Pancreas (tissue), 10 donors: ENCODE results near the gene PRR19. TPM values are rescaled to one million over a fixed set of nuclear protein-coding genes. Genes with fewer than 3 reads are reported as not detected.

Experiments
- ATAC-seq, 4 donors: fragments of 200-7000 bp; cut with Tn5 transposase; one replicate each; pipeline versions ENCODE4 v1.8.0 to v1.9.1; 2020; ENCODE audit warnings: mild to moderate bottlenecking in 4 of 4, moderate library complexity in 4 of 4
- DNase-seq, 6 donors: peaks; one replicate each; pipeline ENCODE4 v3.0.0-alpha.2; 2020
- FAIRE-seq: peaks from 2 replicates; lab custom pipeline; 2012; peaks lifted over from hg19 to GRCh38; lab: Jason Lieb, UNC
- H3K27ac ChIP-seq, 4 donors: fragments of 200-600 bp; sonication (generic); 1 replicate in 3 of 4; 2 replicates in 1 of 4; pipeline versions ENCODE4 v1.5.0 to v1.8.0; 2020
- H3K27me3 ChIP-seq, 4 donors: fragments of 200-600 bp; one replicate each; pipeline ENCODE4 v1.8.0; 2021
- H3K36me3 ChIP-seq, 3 donors: fragments of 200-600 bp; sonication (generic) in 1 of 3; one replicate each; pipeline versions ENCODE4 v1.5.0 to v1.8.0; 2020 to 2021
- H3K4me1 ChIP-seq, 3 donors: fragments of 200-600 bp; one replicate each; pipeline ENCODE4 v1.8.0; 2021
- H3K4me3 ChIP-seq, 4 donors: fragments of 200-600 bp; sonication (generic) in 2 of 4; one replicate each; pipeline versions ENCODE4 v1.5.0 to v1.8.0; 2020 to 2021
- H3K9me3 ChIP-seq, 4 donors: fragments of 200-600 bp; one replicate each; pipeline ENCODE4 v1.8.0; 2021
- CTCF ChIP-seq, 4 donors: fragments of 200-600 bp; sonication (generic) in 3 of 4; IDR thresholded peaks; one replicate each; pipeline versions ENCODE4 v1.5.0 to v1.8.0; 2021; ENCODE audit warnings: antibody characterized with exemption in 4 of 4
- WGBS, 2 donors: extraction: QIAGEN DNeasy Blood & Tissue Kit; methylation state at CpG; one replicate each; pipeline ENCODE4 v1.1.7; 2013; 5-methylcytosine and 5-hydroxymethylcytosine counted together
- intact Hi-C, 3 donors: fragments of 100-400 bp; cut with DNase I; formaldehyde crosslinking; loops; one replicate each; pipeline versions ENCODE4 v1.11.1 to v1.14.2; 2022
- polyA plus RNA-seq, 2 donors: library from polyadenylated mRNA; stranded (reverse); fragments of 200-250 nt; gene quantifications; one replicate each; pipeline ENCODE4 v1.2.3, GENCODE V29; 2013
- total RNA-seq, 6 donors: library from RNA; stranded (reverse); fragmentation: NEBNext Ultra II Directional in 4 of 6; extraction: Animal tissue kit (Norgen Biotek cat#: 25700) in 4 of 6; gene quantifications; one replicate each; pipeline versions ENCODE4 v1.2.1 to v1.2.4, GENCODE V29; 2021 to 2023
- donor health status: healthy with polysubstance abuse.
- donor health status: DM: no; HTN: no; CAD: no; lungs with moderate emphysema.
- donor health status: DM: no; HTN: no; CAD: no.
- donor health status: control.
- donor health status: control.
- donor health status: Bipolar disorder and iron deficiency.
- donor health status: DM: yes; HTN: yes; CAD: no.
- donor health status: DM: no; HTN: no; CAD: no.
- donor health status: DM: no; HTN: no; CAD: no.
- donor health status: DM: yes; HTN: yes; CAD: no.

Gene PRR19
- total and polyA plus RNA-seq, 8 donors: 0.12 to 0.99 (median 0.37) TPM

- Histone ChIP-seq H3K27me3 (no peaks in the 10 kb centered on the region), H3K9me3 (no peaks in the 10 kb centered on the region), H3K4me1 (peaks cover 0 to 6% (median 5%) of the 10 kb centered on the region in 3 donors), H3K4me3 (no peak overlapping the region), H3K36me3 (no peaks in the 10 kb centered on the region), H3K27ac (no peak overlapping the region)
- 66 to 68% methylated on average over 11 of the region's 11 CpGs for WGBS, 2 donors
- FAIRE-seq: no peak
- no peak for ATAC-seq
- no peak for TF ChIP-seq CTCF (IDR thresholded peaks at IDR 0.05)
- DNase-seq: no peak
- intact Hi-C loops: no loop called here
Observed at GRCh38 chr19:42303101-42303464, 1.2 kb downstream of the PRR19 start.

GRCh38 chr19:42303876-42304275 is 1.9 kb downstream of the PRR19 start:
- intact Hi-C loops: no loop called here
- Histone ChIP-seq H3K9me3 (no peaks in the 10 kb centered on the region), H3K27ac (no peak overlapping the region), H3K27me3 (no peaks in the 10 kb centered on the region), H3K4me3 (no peak overlapping the region), H3K36me3 (no peaks in the 10 kb centered on the region), H3K4me1 (peaks cover 0 to 6% (median 5%) of the 10 kb centered on the region in 3 donors)
- FAIRE-seq (no peak), DNase-seq (no peak), ATAC-seq (no peak)
- no peak for TF ChIP-seq CTCF (IDR thresholded peaks at IDR 0.05)
- WGBS, 2 donors: 84 to 87% methylated on average over 8 of the region's 8 CpGs

- 85 to 88% methylated on average over 22 of the region's 22 CpGs for WGBS, 2 donors
- Histone ChIP-seq H3K9me3 (no peaks in the 10 kb centered on the region), H3K4me3 (no peak overlapping the region), H3K36me3 (no peaks in the 10 kb centered on the region), H3K4me1 (peaks cover 0 to 2% (median 1%) of the 10 kb centered on the region in 3 donors), H3K27ac (no peak overlapping the region), H3K27me3 (no peaks in the 10 kb centered on the region)
- no peak for ATAC-seq
- intact Hi-C loops: no loop called here
- no peak for TF ChIP-seq CTCF (IDR thresholded peaks at IDR 0.05)
- DNase-seq: peak in 1 of 6 donors; percentile 10
- no peak for FAIRE-seq
Observed at GRCh38 chr19:42306646-42307045, 4.7 kb downstream of the PRR19 start.

GRCh38 chr19:42309686-42310085 is 7.8 kb downstream of the PRR19 start:
- no peak overlapping the region for H3K27ac ChIP-seq
- ATAC-seq: no peak
- no peaks in the 10 kb centered on the region for H3K4me1 ChIP-seq
- FAIRE-seq: no peak
- no peaks in the 10 kb centered on the region for H3K9me3 ChIP-seq
- intact Hi-C loops: no loop called here
- 81 to 89% methylated on average over 14 of the region's 14 CpGs for WGBS, 2 donors
- DNase-seq: no peak
- H3K27me3 ChIP-seq: no peaks in the 10 kb centered on the region
- no peak for TF ChIP-seq CTCF (IDR thresholded peaks at IDR 0.05)
- H3K36me3 ChIP-seq: no peaks in the 10 kb centered on the region
- H3K4me3 ChIP-seq: no peak overlapping the region

- H3K9me3 ChIP-seq: no peaks in the 10 kb centered on the region
- intact Hi-C loops: no loop called here
- DNase-seq: no peak
- H3K4me1 ChIP-seq: no peaks in the 10 kb centered on the region
- FAIRE-seq: no peak
- H3K36me3 ChIP-seq: no peaks in the 10 kb centered on the region
- WGBS, 2 donors: 58 to 60% methylated on average over 2 of the region's 2 CpGs
- H3K4me3 ChIP-seq: no peak overlapping the region
- ATAC-seq: no peak
- no peaks in the 10 kb centered on the region for H3K27me3 ChIP-seq
- TF ChIP-seq CTCF (IDR thresholded peaks at IDR 0.05): no peak
- no peak overlapping the region for H3K27ac ChIP-seq
Observed at GRCh38 chr19:42311657-42312056, 9.7 kb downstream of the PRR19 start.
